Measurements from ENCODE around the gene USP46.

Gene USP46

DNA sequence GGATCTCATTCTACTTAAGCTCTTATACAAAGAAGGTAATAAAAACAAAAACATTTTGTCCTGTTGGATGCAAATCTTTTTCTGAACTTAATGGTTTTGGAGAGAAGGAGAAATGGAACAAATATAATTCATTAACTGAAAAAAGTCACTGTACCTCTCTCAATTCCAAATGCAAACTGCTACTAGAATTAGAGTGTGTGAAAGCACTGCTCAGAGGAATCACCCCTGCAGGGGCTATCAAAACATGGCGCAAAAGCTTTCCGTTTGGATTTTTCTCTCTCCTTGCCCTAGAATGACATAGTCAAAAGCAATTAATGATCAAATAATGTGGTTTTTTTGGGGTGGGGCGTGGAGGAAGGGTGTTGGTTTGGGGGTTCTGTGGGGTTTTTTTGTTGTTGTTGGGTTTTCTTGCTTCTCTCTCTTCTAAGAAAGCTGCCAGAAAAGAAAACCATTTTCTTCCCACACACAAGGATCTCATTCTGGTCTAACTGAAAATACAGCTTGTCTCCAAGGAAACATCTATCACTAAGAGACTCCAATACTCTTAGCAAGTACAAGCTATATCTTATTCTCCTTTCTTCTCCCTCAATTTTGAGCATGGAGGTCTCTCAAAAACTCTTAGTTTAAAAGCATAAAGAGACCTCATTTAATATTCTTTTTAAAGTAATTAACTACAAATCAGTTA, 41.6 kb downstream of the USP46 start:
- no peak for DNase-seq

DNA sequence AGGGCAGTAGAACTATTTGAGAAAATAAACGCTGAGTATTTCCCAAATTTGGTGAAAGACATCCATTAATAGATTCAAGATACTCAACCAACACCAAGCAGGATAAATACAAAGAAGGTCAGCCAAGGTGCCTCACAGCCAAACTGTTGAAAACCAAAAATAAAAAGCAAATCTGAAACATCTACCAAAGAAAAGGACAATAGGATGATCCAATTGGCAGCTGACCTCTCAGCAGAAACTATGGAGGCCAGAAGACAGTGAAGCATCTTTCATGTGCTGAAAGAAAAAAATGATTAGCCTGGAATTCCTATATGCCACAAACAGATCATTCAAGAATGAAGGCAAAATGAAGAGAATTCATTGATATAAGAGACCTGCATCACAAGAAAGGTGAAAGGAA, 44.9 kb downstream of the USP46 start:
- no peak for DNase-seq

DNA sequence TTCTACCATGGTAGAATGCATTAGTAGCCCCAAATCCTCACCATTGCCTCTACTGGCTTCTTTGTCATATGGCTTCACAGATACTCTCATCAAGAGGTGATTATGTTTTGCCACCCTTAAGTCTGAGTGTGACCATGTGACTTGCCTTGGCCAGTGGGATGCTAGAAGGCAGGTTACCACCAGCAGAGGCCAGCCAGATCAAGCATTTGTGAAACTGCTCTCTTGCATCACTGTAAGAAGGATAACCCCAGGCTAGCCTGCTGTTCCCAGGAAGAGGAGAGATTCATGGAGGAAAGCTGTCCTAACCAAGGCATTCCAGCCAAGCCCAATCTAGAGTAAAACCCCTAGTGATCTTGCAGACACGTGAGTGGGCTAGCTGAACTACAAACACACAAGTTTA, 46.8 kb downstream of the USP46 start:
- no peak for DNase-seq

DNA sequence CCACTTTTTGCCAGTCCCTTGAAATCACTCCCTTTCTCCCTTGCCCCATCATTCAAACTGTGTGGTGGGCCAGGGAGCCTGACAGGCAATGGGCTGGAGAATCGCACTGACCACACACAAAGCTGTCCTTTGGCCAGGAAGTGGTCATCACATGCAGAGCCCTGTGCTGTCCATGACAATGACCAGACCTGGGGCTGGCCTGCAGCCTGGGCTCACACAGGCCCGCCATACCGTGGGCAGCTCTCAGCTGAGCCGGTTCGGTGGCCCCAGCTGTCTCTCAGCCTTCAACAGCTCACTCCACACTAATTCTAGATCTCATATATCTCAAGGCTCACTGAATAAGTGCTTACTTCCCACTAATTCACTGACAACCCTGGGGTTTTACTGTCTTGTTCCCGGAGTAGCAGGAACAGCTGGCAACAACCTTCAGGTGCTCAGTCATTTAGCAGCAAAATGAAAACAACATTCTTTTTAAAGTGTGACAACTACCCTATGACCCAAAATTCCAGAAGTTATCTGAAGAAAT, 48.0 kb downstream of the USP46 start:
- DNase-seq = no peak

DNA sequence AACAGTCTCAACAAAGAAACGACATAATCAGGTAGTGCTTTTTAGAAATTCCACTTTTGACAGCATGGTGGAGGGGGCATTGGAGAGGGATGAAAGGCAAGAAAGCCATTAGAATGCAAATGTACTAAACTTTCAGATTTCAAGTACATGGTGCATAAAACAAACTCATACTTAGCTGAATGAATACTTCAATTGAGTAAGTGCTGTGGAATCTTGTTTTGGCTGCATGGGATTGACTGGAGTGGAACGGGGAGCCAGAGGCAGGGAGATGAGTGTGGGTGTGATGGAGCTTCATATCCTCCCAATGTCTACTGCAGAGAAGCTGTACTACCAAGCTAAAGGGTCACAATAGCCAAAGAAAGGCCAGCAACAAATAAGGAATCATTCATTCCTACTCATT, 52.4 kb downstream of the USP46 start:
- no peak for DNase-seq

DNA sequence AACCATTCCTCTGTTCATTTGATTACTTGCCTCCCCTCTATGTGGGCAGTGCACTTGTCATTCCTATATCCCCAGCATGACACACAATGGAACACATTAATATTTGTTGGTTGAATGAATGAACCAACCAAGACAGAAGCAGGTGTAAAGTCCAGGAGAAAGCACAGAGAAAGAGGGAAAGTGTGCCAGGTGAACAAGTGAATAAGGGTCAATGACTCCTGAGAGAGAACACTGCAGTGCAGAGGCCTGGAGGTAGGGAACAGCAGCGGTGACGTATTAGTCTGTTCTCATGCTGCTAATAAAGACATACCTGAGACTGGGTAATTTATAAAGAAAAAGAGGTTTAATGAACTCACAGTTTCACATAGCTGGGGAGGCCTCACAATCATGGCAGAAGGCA, 53.1 kb downstream of the USP46 start:
- DNase-seq = no peak

DNA sequence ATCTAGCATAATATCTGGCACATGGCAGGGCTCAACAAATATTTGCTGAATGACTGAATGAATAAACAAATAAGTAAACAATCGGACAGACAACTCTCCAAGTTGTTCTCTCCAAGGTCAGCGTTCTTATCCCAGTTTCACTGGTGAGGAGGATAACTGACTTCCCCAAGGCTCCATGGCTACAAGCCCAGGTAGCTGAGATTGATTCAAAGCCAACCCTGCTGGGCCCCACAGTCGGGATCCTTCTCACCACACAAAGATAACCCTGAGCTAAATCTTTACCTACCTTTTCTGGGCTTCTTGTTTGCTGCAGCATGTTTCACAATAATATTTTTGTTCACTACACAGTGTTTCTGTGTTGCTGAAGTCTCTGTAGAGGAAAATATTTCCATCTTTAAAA, 54.9 kb downstream of the USP46 start:
- DNase-seq = no peak

DNA sequence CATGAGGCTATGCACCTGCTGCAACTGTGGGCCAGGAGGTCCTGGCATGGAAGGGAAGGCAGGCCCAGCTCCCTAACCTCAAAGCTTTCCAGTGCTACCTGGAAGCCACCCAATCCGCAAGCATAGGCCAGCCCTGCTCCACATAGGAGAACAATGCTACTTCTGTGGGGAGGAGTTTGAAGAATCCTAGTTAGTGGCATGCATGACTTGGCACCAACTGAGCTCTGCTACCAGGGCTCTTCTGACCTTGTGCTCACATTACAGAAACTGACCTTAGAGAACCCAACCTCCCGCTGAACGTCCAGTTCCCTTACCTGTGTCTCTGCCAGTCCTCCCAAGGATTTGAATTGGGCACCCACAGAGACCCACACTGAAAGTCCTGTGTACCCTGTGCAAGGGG, 58.8 kb downstream of the USP46 start:
- no peak for DNase-seq

DNA sequence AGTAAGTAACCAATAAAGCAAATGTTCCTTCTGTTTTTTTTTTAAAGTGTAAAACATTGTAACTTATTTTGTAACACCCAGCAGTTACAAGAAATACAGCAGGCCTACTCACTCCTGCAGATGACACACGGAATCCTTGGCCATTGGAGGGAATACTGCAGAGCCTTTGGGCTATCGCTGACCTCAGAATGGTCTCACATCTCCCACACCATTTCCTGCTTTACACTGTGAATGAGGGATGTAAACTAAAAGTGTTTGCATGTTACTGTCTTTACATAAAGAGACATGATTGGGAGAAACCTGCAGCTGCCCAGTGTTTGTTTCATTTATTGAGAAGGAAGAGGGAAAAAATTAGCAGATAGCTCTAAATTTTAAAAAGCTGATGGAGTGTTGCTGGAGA, 64.1 kb downstream of the USP46 start:
- DNase-seq = no peak

DNA sequence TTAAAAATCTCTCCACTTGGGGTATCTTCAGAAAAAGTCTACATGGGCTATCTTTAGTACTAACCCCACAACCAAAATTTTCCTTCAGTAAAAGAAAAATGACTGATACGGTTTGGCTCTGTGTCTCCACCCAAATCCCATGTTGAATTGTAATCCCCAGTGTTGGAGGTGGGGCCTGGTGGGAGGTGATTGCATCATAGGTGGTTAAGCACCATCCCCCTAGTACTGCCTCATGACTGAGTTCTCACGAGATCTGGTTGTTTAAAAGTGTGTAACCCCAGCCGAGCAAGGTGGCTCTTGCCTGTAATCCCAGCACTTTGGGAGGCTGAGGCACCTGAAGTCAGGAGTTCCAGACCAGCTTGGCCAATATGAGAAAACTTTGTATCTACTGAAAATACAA, 66.8 kb downstream of the USP46 start:
- no peak for DNase-seq

DNA sequence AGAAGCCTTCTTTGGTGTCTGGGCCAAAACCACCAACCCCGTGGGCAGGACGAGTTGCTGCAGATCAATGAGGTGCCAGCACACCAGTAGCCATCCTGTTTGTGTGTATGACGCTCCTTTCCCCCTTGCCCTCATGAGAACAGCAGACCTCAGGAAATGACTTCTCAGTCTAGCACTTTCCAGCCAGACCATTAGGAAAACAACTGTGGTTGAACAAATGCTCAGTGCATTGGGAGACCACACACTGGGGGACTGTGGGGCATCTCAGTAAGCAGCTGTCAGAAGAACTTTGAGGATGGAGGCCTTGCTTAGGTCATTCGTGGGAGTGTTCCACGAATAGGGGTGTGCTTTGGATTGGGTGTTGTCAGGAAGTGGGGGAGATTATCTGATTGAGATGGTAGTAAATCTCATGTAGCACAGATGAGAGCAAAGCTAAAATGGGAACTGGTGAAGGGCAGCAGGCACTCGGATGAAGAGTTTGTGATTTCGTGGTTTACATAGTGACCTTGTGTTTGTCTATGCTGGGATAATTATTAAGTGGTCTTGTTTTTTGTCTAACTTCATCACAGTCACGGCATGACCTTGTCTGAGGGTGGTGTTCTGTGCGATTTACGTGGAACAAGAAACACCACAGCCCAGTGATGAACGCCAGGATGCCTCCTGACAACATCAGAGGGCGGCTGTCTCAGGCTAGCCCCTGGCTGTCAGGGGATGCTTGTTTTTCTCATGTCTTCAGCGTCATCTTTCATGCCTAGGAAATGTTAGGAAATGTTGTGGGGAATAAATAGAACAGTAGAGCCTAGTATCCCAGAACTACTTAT, 70.1 kb downstream of the USP46 start:
- DNase-seq = no peak

DNA sequence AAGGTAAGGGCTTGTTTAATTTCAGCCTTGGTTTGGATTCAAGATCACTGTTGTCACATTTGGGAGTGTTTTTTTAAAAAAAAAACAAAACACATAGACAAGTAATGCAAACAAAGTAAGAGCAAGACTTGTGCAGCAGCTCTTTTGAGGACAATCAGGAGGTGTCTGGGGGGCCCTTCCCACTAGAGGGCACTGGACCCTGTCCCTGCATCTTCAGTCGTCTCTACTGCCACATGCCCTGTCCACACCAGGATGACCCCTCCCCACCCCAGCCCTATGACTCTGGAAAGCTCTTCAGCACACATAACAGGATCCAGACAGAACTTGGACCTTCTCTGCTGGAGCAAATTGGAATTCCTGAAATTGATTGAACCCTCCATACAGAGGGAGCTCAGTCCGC, 71.0 kb downstream of the USP46 start:
- DNase-seq = no peak

DNA sequence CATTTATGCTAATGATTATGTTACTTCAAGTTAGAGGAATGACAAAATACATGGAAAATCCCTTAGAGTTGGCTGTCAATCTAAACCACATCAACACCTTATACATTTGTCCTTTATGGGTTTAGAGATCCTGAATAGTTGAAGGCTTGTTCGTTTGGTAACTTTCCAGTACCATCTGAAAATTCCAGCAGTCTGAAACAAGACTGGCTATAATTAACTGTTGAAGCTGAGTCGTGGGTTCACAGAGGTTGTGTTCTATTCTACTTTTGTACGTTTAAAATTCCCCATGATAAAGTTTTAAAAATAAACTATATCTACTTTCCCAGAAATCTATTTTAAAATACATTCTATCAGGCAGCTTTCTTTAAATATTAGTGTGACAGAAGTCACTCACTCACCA, 73.0 kb downstream of the USP46 start:
- DNase-seq = no peak

DNA sequence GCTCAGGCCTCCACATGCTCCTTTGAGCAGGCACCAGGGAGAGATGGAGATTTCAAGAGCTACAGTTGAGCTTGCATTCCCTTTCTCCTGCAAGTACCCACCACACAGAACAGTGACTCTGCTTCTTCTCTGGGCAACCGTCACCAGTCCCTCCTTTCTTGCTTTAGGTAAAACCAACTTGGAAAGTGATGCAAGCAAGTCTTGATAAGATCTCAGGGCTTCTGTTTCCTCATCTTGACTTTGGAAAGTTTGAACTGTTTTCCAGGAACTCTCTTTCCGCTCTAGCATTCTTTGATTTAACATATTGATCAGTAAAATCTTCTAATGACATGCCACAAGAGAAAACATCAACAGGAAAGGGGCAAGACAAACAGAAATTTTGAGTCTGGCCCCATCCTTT, 73.7 kb downstream of the USP46 start:
- no peak for DNase-seq

DNA sequence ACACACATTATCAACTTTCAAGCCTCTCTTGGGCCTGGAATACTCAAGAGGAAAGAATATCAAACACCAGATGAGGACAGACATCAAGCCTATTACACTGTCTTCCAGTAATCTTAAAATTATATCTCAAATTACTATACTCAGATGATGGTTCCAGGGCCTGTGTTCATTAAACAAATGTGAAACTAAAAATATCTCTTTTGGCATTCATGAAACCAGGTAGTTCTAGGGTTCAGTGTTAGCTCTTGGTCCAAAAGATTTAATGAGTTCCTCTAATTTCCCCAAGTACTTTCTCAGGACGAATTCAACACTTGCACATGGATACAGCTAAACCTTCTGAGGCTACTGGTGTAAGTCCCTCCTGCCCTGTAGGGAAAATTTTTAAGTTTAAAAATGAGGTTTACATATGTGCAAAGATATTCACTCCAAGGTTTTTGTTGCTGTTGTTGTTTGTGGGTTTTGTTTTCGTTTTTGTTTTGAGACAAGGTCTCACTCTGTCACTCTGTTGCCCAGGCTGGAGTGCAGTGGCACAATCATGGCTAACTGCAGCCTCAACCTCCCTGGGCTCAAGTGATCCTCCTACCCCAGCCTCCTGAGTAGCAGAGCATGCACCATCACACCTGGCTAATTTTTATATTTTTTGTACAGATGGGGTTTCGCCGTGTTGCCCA, 79.4 kb downstream of the USP46 start:
- DNase-seq = no peak

DNA sequence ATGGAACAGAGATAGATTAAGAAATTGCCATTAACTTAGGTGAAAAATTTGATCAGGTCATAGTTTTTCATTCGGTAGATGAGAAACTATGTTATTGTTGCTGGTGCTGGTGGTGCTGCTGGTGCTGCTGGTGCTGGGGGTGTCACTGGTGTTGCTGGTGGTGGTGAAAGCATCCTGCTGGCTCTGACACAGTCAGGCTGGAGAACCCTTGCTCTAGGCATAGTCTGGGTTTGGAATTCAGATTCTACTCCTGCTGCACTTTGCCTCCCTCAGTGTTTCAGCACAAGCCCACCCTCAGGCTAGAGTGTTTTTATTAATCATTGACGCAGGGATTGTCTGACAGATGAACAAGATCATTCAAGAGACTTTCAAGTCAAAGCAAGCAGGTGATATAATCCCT, 80.2 kb downstream of the USP46 start:
- no peak for DNase-seq

DNA sequence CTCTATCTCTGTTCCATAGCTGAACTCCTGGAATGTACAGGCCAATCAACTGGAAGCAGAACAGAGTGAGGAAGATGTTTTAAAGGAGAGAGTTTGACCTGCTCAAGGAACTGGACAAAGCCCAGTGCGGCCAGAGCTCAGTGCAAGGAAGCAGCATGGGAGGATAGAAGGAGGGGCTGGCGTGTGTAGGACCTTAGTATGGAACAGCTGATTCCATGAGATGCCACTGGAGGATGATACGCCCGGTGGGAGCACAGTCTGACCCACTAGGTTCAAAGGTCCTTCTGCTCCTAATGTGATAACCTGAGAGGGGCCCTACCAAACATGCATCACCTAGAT, 81.5 kb downstream of the USP46 start:
- DNase-seq = no peak

DNA sequence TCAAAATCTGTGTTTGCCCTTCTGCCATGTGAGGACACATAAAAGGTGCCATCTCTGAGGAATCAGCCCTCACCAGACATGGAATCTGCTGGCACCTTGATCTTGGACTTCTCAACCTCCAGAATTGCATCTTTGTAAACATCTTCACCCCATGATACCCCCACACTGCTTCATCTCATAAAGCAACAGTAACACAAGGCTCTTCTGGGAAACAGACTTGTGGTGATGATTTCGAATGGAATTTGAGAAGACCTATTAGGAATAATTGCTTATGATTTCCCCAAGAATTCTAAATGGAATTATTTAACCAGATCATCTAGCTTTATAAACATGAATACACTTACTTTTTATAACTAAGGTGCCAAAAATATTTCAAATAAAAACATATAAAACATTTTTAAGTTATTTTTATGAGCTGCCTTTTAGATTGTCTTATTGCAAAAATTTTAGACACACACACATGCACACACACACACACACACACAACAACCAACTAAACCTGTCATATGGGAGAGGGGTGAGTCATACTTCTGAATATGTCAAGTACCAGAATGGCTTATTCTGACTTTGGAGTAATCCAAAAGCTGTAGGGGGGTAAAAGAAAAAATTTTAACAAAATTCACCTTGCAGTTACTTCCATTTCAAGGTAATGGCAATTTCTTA, 82.0 kb downstream of the USP46 start:
- DNase-seq = no peak

DNA sequence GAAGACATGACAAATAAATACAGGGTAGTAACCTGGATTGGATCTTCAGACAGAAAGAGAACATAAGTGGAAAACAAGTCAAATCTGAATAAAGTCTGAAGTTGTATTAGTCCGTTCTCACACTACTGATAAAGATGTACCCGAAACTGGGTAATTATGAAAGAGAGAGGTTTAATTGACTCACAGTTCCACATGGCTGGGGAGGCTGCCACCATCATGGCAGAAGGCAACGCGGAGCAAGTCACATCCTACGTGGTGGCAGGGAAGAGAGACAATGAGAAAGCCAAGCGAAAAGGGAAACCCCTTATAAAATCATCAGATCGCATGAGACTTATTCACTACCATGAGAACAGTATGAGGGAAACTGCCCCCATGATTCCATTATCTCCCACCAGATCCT, 82.8 kb downstream of the USP46 start:
- no peak for DNase-seq

DNA sequence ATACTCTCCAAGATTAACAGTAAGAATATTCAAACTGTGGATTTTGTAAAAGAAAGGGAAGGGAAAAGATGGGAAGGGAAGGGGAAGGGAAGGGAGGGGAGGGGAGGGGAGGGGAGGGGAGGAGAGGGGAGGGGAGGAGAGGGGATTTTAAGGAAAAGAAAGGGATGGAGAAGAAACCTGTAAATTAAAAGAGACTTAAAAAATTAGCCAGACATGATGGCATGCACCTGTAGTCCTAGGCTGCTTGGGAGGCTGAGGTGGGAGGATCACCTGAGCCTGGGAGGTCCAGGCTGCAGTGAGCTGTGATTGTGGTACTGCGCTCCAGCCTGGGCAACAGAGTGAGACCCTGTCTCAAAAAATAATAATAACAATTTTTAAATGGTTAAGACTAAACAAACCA, 83.7 kb downstream of the USP46 start:
- DNase-seq = no peak

DNA sequence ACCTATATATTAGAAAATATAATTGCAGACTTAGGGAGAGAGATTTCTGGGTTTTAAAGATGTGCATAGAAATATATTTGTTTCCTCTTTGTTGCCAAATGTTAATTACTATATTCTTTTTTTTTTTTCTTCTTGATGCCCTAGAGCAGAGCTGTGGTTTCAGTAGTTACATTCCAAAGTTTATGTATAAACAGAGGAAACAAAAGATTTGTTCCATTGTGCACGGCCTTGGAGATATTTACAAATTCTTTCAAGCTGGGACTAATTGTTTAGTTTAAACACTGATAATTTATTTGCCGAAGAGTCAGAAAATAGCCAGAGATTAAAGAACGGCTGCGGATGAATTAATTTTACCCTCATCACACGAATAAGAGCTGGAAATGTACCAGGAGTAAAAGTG, 85.1 kb downstream of the USP46 start:
- no peak for DNase-seq

DNA sequence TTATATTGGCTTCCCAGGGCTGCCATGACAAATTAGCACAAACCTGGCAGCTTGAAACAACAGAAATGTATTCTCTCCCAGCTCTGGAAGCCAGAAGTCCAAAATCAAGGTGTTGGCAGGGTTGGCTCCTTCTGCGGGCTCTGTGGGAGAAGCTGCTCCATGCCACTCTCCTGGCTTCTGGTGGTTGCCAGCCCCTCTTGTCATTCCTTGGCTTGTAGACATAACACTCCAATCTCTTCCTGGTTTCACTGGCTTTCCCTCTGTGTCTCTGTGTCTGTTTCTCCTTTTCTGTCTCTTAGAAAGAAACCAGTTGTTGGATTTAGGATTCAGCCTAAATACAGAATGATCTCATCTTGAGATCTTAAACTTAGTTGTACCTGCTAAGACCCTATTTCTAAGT, 85.5 kb downstream of the USP46 start:
- no peak for DNase-seq

DNA sequence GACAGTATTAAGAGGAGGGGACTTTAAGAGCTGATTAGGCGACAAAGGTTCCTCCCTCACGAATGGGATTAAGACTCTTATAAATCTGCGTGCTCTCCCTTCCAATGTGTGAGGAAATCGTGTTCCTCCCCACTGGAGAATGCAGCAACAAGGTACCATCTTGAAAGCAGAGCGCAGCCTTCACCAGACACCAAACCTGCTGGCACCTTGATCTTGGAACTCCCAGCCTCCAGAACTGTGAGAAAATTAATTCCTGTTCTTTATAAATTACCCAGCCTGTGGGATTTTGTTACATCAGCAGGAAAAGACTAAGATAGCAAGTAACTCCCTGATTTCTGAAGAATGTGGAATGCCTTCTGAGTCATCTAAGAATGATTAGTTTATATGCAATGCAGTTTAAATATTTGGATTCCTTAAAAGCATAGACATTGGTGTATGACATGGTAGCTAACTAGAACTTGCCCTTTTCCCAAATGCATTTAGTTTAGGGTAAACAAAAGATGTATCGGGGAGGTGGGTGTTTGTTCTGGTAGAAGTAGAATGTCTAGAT, 86.1 kb downstream of the USP46 start:
- no peak for DNase-seq
